Measurements from ENCODE around the gene HEATR9. TPM values are rescaled to one million over a fixed set of nuclear protein-coding genes. Genes with fewer than 3 reads are reported as not detected.

The HEATR9 gene
- total and polyA plus RNA-seq, 2 donors (not counting 1 experiment from before 2014, with no cell fraction given), result 0.06 TPM; not detected in 1

DNA sequence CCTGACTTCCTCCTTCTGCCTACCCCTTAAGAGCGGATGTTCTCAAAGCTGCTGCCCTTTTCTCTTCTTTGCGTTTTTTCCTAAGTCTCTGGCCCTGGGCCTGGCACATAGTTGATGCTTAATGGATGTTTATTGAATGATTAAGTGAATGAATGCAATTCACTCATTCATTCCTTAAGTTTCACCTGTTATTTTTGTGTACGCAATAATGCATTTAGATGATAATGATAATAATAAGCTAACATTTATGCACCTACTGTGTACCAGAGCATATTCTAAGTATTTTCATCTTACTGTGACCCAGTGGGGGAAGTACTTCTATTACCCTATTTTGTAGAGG, 7.1 kb upstream of the HEATR9 start:
- H4K20me1 ChIP-seq (ENCODE audit: control insufficient read depth, insufficient read depth, low read length, poor library complexity, severe bottlenecking), result no peaks in the 10 kb centered on the region
- no peak for DNase-seq
- H3K79me2 ChIP-seq (ENCODE audit: control insufficient read depth, insufficient read depth, low read length), result no peaks in the 10 kb centered on the region
- H3K9me3 ChIP-seq (ENCODE audit: control extremely low read depth in 1 of 3, control insufficient read depth in 2 of 3, insufficient read depth in 1 of 3, low read length in 2 of 3), result no peaks in the 10 kb centered on the region
- peaks cover 9 to 18% of the 10 kb centered on the region in 2 donors for H3K4me1 ChIP-seq (ENCODE audit: control insufficient read depth in 2 of 2, insufficient read depth in 2 of 2, low read length in 2 of 2)
- peak overlapping the region; percentile 26 for H3K4me2 ChIP-seq (replicated peaks; ENCODE audit: low read depth, low read length, poor library complexity, severe bottlenecking)
- intact Hi-C loops (cut with micrococcal nuclease), result no loop called here
- Mint-ChIP-seq H3K4me1 (peaks cover 39% of the 10 kb centered on the region), H3K27me3 (no peaks in the 10 kb centered on the region), H3K9me3 (ENCODE audit: insufficient read depth) (no peaks in the 10 kb centered on the region), H3K4me3 (no peak overlapping the region), H3K27ac (no peak overlapping the region)
- H2AFZ ChIP-seq (ENCODE audit: insufficient read depth, low read depth, low read length, poor library complexity, severe bottlenecking), result peak overlapping the region; percentile 55
- ChIA-PET POLR2A (no interaction called here), CTCF (interaction anchor here (1.1 to 1.5 kb wide), 3 partner anchors 10 to 74 kb away, joined by 3 to 4 read pairs (median 3); no protein-coding TSS in a partner anchor)
- no peak overlapping the region for H3K4me3 ChIP-seq (ENCODE audit: control extremely low read depth in 1 of 5, extremely low read depth in 1 of 5, insufficient read depth in 1 of 5, low read depth in 2 of 5, low read length in 4 of 5)
- H3K27ac ChIP-seq (ENCODE audit: low read length in 2 of 2), result no peak overlapping the region
- H3K27me3 ChIP-seq (replicated peaks in 1 of 4; ENCODE audit: control extremely low read depth in 1 of 4, control insufficient read depth in 3 of 4, insufficient read depth in 4 of 4, low read length in 3 of 4), result peaks cover 0 to 2% (median 0%) of the 10 kb centered on the region in 4 experiments
- WGBS (ENCODE audit: insufficient coverage), result no CpG with 5 or more reads among the region's 3 CpGs
- no peak for TF ChIP-seq EZH2 (IDR thresholded peaks at IDR 0.05; ENCODE audit: borderline replicate concordance, insufficient read depth, low read depth, low read length, poor library complexity, severe bottlenecking)
- TF ChIP-seq, protein P1, sequence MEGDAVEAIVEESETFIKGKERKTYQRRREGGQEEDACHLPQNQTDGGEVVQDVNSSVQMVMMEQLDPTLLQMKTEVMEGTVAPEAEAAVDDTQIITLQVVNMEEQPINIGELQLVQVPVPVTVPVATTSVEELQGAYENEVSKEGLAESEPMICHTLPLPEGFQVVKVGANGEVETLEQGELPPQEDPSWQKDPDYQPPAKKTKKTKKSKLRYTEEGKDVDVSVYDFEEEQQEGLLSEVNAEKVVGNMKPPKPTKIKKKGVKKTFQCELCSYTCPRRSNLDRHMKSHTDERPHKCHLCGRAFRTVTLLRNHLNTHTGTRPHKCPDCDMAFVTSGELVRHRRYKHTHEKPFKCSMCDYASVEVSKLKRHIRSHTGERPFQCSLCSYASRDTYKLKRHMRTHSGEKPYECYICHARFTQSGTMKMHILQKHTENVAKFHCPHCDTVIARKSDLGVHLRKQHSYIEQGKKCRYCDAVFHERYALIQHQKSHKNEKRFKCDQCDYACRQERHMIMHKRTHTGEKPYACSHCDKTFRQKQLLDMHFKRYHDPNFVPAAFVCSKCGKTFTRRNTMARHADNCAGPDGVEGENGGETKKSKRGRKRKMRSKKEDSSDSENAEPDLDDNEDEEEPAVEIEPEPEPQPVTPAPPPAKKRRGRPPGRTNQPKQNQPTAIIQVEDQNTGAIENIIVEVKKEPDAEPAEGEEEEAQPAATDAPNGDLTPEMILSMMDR (IDR thresholded peaks at IDR 0.05), result no peak
- no peaks in the 10 kb centered on the region for H3K36me3 ChIP-seq (replicated peaks in 1 of 2; ENCODE audit: control extremely low read depth in 1 of 2, control insufficient read depth in 1 of 2, extremely low read depth in 1 of 2, insufficient read depth in 2 of 2, low read length in 1 of 2)
- ATAC-seq (ENCODE audit: low read depth), result no peak
- no peak overlapping the region for H3K9ac ChIP-seq (ENCODE audit: low read length)

DNA sequence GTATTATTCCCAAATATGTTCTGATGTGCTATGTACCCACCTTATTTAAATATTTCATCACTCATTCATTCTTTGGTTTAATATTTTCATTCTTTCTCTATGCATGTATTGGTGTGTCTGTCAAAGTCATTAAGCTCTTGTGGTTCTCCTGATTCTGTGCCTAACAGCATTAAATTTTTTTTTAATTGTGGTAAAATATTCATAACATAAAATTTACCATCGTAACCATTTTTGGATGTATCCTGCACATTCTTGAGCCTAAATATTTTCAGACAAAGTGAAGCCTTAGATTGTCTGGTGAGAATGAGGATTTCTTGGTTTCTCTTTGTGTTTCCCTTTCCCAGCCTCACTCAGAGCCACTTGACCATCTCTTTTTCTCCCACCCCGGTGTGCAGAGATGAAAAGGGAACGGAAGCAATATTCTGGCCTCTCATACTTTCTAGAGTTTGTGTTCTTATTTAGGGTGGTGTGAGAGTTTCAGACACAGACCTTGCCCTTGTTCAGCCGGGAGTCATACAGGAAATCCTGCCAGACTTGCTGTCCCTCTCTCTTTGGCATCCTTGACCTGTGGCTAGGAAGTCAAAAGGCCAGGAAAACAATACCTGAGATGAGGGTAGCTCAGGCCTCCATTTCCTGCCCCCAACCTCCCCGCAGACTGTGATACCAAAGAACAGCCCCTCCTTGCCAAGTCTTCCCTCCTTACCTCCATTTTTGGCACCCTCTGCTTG, 6.5 kb upstream of the HEATR9 start:
- intact Hi-C loops (cut with micrococcal nuclease), result no loop called here
- Mint-ChIP-seq H3K4me1 (peaks cover 35% of the 10 kb centered on the region), H3K9me3 (ENCODE audit: insufficient read depth) (no peaks in the 10 kb centered on the region), H3K27ac (peak overlapping the region; percentile 8), H3K4me3 (no peak overlapping the region), H3K27me3 (no peaks in the 10 kb centered on the region)
- H3K9me3 ChIP-seq (ENCODE audit: control extremely low read depth in 1 of 3, control insufficient read depth in 2 of 3, insufficient read depth in 1 of 3, low read length in 2 of 3), result no peaks in the 10 kb centered on the region
- H3K4me2 ChIP-seq (replicated peaks; ENCODE audit: low read depth, low read length, poor library complexity, severe bottlenecking), result peak overlapping the region; percentile 26
- H4K20me1 ChIP-seq (ENCODE audit: control insufficient read depth, insufficient read depth, low read length, poor library complexity, severe bottlenecking), result no peaks in the 10 kb centered on the region
- TF ChIP-seq, protein P1 (IDR thresholded peaks at IDR 0.05), result no peak
- no peak for TF ChIP-seq EZH2 (IDR thresholded peaks at IDR 0.05; ENCODE audit: borderline replicate concordance, insufficient read depth, low read depth, low read length, poor library complexity, severe bottlenecking)
- H3K4me1 ChIP-seq (ENCODE audit: control insufficient read depth in 2 of 2, insufficient read depth in 2 of 2, low read length in 2 of 2), result peaks cover 5 to 12% of the 10 kb centered on the region in 2 donors
- peak overlapping the region; percentile 55 for H2AFZ ChIP-seq (ENCODE audit: insufficient read depth, low read depth, low read length, poor library complexity, severe bottlenecking)
- H3K9ac ChIP-seq (ENCODE audit: low read length), result no peak overlapping the region
- H3K27ac ChIP-seq (ENCODE audit: low read length in 2 of 2), result no peak overlapping the region
- H3K4me3 ChIP-seq (ENCODE audit: control extremely low read depth in 1 of 5, extremely low read depth in 1 of 5, insufficient read depth in 1 of 5, low read depth in 2 of 5, low read length in 4 of 5), result no peak overlapping the region
- H3K79me2 ChIP-seq (ENCODE audit: control insufficient read depth, insufficient read depth, low read length), result no peaks in the 10 kb centered on the region
- DNase-seq, result no peak
- ATAC-seq (ENCODE audit: low read depth), result no peak
- H3K36me3 ChIP-seq (replicated peaks in 1 of 2; ENCODE audit: control extremely low read depth in 1 of 2, control insufficient read depth in 1 of 2, extremely low read depth in 1 of 2, insufficient read depth in 2 of 2, low read length in 1 of 2), result no peaks in the 10 kb centered on the region
- H3K27me3 ChIP-seq (replicated peaks in 1 of 4; ENCODE audit: control extremely low read depth in 1 of 4, control insufficient read depth in 3 of 4, insufficient read depth in 4 of 4, low read length in 3 of 4), result peaks cover 0 to 2% (median 0%) of the 10 kb centered on the region in 4 experiments
- 13% methylated on average over 2 of the region's 5 CpGs for WGBS (ENCODE audit: insufficient coverage)
- CTCF ChIA-PET, result interaction anchor here (1.2 to 1.5 kb wide), 2 partner anchors 10 to 27 kb away, joined by 3 to 4 read pairs; no protein-coding TSS in a partner anchor
- POLR2A ChIA-PET, result no interaction called here
